ENCODE measurements around the gene BEX4. TPM values are rescaled to one million over a fixed set of nuclear protein-coding genes. Genes with fewer than 3 reads are reported as not detected.

BEX4 gene
- total and polyA plus RNA-seq, 10 of the 15 experiments (the other 5 are each of a cell fraction or from before 2014, with no cell fraction given) = 0.76 to 3.3 (median 2.2) TPM

- TF ChIP-seq TARDBP (IDR thresholded peaks at IDR 0.05; ENCODE audit: borderline replicate concordance) (no peak), IRF4 (IDR thresholded peaks at IDR 0.05; ENCODE audit: low read depth, low read length) (no peak), ZNF207 (IDR thresholded peaks at IDR 0.05; ENCODE audit: borderline replicate concordance) (no peak), ZBTB40 (IDR thresholded peaks at IDR 0.05; ENCODE audit: borderline replicate concordance) (no peak), CHD1 (IDR thresholded peaks at IDR 0.05; ENCODE audit: low read depth, low read length) (no peak), FOXK2 (IDR thresholded peaks at IDR 0.05) (no peak), ATF3 (IDR thresholded peaks at IDR 0.05; ENCODE audit: borderline replicate concordance, extremely low read depth, low read depth, low read length) (no peak), SP1 (IDR thresholded peaks at IDR 0.05; ENCODE audit: low read depth, low read length) (no peak), POU2F2 (IDR thresholded peaks at IDR 0.05; ENCODE audit: borderline replicate concordance, low read depth, low read length) (no peak), GATAD2B (conservative IDR thresholded peaks at IDR 0.05; ENCODE audit: low read depth) (no peak), ATF2 (IDR thresholded peaks at IDR 0.05; ENCODE audit: low read length) (no peak), NFIC (IDR thresholded peaks at IDR 0.05; ENCODE audit: low read depth, low read length) (no peak), MTA2 (IDR thresholded peaks at IDR 0.05; ENCODE audit: low read depth) (no peak), NR2C2 (IDR thresholded peaks at IDR 0.05; ENCODE audit: borderline replicate concordance, control insufficient read depth, insufficient read length, low read depth) (no peak), MTA3 (IDR thresholded peaks at IDR 0.05; ENCODE audit: borderline replicate concordance, low read length) (no peak), NR2F1 (conservative IDR thresholded peaks at IDR 0.05) (no peak), KDM1A (IDR thresholded peaks at IDR 0.05; ENCODE audit: borderline replicate concordance) (no peak), CREB1 (IDR thresholded peaks at IDR 0.05; ENCODE audit: low read depth) (no peak)
- H2AFZ ChIP-seq (ENCODE audit: control insufficient read depth, low read depth, low read length) = no peak overlapping the region
- H3K4me2 ChIP-seq (ENCODE audit: control insufficient read depth, insufficient read depth) = no peak overlapping the region
- BruUV-seq (replicated peaks) = no TSS peak
- no peaks in the 10 kb centered on the region for H4K20me1 ChIP-seq (ENCODE audit: control insufficient read depth, insufficient read depth)
- intact Hi-C loops (cut with micrococcal nuclease; ENCODE audit: unreplicated experiment) (no loop called here), in situ Hi-C loops (cut with MboI) (loop anchor here (25.0 kb wide), 1 partner anchor 1061 kb away; the partner anchor contains the start of genes TCEAL2 and TCEAL6)
- no peak for FAIRE-seq
- ChIA-PET SMC1A (ENCODE audit: uncharacterized antibody, unreplicated experiment) (no interaction called here), POLR2A (no interaction called here), CTCF (no interaction called here), RAD21 (ENCODE audit: unreplicated experiment) (no interaction called here)
- H3K4me1 ChIP-seq (ENCODE audit: control insufficient read depth, insufficient read depth, low read length) = no peaks in the 10 kb centered on the region
- ATAC-seq = no peak
- WGBS (ENCODE audit: insufficient coverage, insufficient replicate concordance, low lambda C conversion rate, missing lambda C conversion rate) = 90% methylated on average over 2 of the region's 2 CpGs
- no peak overlapping the region for H3K27ac ChIP-seq (ENCODE audit: control insufficient read depth, insufficient read depth)
- H3K36me3 ChIP-seq (ENCODE audit: control insufficient read depth in 2 of 2, insufficient read depth in 2 of 2, low read length in 1 of 2) = no peaks in the 10 kb centered on the region
- H3K4me3 ChIP-seq = no peak overlapping the region
- H3K79me2 ChIP-seq (ENCODE audit: control insufficient read depth, insufficient read depth, low read length) = no peaks in the 10 kb centered on the region
- H3K9ac ChIP-seq (ENCODE audit: control insufficient read depth, insufficient read depth, low read length) = no peak overlapping the region
- H3K9me3 ChIP-seq (replicated peaks; ENCODE audit: control insufficient read depth, insufficient read depth, low read length) = no peaks in the 10 kb centered on the region
- no peaks in the 10 kb centered on the region for H3K27me3 ChIP-seq (replicated peaks in 1 of 2; ENCODE audit: control insufficient read depth in 2 of 2, insufficient read depth in 2 of 2, low read length in 1 of 2)
- DNase-seq (ENCODE audit: low read depth, low spot score) = no peak
Measured at GRCh38 chrX:103197721-103198306, 17.1 kb upstream of the BEX4 start.

Data from GM12878 (cell line).